ENCODE results near the gene APBA1.

The APBA1 gene

DNA sequence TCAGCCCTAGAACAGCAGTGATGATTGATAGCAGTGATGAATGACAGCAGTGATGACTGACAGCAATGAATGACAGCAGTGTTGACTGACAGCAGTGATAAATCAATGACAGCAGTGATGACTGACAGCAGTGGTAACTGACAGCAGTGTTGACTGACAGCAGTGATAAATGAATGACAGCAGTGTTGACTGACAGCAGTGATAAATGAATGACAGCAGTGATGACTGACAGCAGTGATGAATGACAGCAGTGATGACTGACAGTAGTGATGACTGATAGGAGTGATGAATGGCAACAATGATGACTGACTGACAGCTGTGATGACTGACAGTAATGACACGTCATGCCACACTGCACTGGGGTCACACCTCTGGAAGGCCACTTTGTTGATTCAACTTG is 240.4 kb downstream of the APBA1 start:
- Histone ChIP-seq H3K27ac (ENCODE audit: low read length) (no peak overlapping the region), H3K36me3 (ENCODE audit: insufficient read depth, low read length) (no peaks in the 10 kb centered on the region), H3K4me2 (ENCODE audit: insufficient read depth, low read length) (no peak overlapping the region), H3K79me2 (ENCODE audit: insufficient read depth, low read length) (no peaks in the 10 kb centered on the region), H2AFZ (ENCODE audit: low read depth, low read length) (no peak overlapping the region), H3K4me1 (ENCODE audit: insufficient read depth, low read length) (no peaks in the 10 kb centered on the region), H3K9ac (ENCODE audit: low read depth, low read length) (no peak overlapping the region), H3K27me3 (ENCODE audit: insufficient read depth, low read length, poor library complexity) (no peaks in the 10 kb centered on the region), H3K4me3 (ENCODE audit: low read depth in 1 of 2, low read length in 2 of 2) (no peak overlapping the region), H4K20me1 (ENCODE audit: insufficient read depth, low read length) (no peaks in the 10 kb centered on the region), H3K9me3 (ENCODE audit: insufficient read depth, low read length, severe bottlenecking) (no peaks in the 10 kb centered on the region)
- ATAC-seq (ENCODE audit: insufficient read depth, low read depth) (no peak), DNase-seq (no peak)
- no peak for TF ChIP-seq EZH2 (IDR thresholded peaks at IDR 0.05; ENCODE audit: borderline replicate concordance, low read depth, low read length, severe bottlenecking)
- TF ChIP-seq, protein P1, sequence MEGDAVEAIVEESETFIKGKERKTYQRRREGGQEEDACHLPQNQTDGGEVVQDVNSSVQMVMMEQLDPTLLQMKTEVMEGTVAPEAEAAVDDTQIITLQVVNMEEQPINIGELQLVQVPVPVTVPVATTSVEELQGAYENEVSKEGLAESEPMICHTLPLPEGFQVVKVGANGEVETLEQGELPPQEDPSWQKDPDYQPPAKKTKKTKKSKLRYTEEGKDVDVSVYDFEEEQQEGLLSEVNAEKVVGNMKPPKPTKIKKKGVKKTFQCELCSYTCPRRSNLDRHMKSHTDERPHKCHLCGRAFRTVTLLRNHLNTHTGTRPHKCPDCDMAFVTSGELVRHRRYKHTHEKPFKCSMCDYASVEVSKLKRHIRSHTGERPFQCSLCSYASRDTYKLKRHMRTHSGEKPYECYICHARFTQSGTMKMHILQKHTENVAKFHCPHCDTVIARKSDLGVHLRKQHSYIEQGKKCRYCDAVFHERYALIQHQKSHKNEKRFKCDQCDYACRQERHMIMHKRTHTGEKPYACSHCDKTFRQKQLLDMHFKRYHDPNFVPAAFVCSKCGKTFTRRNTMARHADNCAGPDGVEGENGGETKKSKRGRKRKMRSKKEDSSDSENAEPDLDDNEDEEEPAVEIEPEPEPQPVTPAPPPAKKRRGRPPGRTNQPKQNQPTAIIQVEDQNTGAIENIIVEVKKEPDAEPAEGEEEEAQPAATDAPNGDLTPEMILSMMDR (IDR thresholded peaks at IDR 0.05; ENCODE audit: borderline replicate concordance, extremely low read depth, low read length, poor library complexity, severe bottlenecking) = no peak

DNA sequence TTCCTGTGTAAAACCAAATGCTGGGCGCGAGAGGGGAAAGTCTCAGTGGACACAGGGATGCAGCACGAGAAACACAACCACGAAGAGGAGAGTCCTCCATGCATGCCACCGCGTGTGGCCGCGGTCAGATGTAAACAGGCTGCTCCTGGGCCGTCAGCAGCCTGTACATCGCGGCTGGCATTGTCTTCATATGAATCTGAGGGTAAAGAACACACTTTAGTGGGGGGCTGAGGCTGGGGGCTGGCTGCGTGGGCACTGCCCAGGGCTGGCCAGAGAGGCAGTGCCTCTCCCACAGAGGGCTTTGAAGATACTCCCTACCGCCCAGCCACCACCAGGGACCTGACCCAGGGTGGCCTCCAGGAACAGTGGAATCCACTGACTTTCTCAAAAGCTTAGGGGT is 241.0 kb downstream of the APBA1 start:
- TF ChIP-seq EZH2 (IDR thresholded peaks at IDR 0.05; ENCODE audit: borderline replicate concordance, low read depth, low read length, severe bottlenecking) = no peak
- TF ChIP-seq, protein P1 (IDR thresholded peaks at IDR 0.05; ENCODE audit: borderline replicate concordance, extremely low read depth, low read length, poor library complexity, severe bottlenecking) = no peak
- Histone ChIP-seq H3K27ac (ENCODE audit: low read length) (no peak overlapping the region), H3K4me1 (ENCODE audit: insufficient read depth, low read length) (no peaks in the 10 kb centered on the region), H3K36me3 (ENCODE audit: insufficient read depth, low read length) (no peaks in the 10 kb centered on the region), H3K4me2 (ENCODE audit: insufficient read depth, low read length) (no peak overlapping the region), H3K79me2 (ENCODE audit: insufficient read depth, low read length) (no peaks in the 10 kb centered on the region), H2AFZ (ENCODE audit: low read depth, low read length) (no peak overlapping the region), H3K4me3 (ENCODE audit: low read depth in 1 of 2, low read length in 2 of 2) (no peak overlapping the region), H4K20me1 (ENCODE audit: insufficient read depth, low read length) (no peaks in the 10 kb centered on the region), H3K9ac (ENCODE audit: low read depth, low read length) (no peak overlapping the region), H3K9me3 (ENCODE audit: insufficient read depth, low read length, severe bottlenecking) (no peaks in the 10 kb centered on the region), H3K27me3 (ENCODE audit: insufficient read depth, low read length, poor library complexity) (no peaks in the 10 kb centered on the region)
- ATAC-seq (ENCODE audit: insufficient read depth, low read depth) (no peak), DNase-seq (no peak)

DNA sequence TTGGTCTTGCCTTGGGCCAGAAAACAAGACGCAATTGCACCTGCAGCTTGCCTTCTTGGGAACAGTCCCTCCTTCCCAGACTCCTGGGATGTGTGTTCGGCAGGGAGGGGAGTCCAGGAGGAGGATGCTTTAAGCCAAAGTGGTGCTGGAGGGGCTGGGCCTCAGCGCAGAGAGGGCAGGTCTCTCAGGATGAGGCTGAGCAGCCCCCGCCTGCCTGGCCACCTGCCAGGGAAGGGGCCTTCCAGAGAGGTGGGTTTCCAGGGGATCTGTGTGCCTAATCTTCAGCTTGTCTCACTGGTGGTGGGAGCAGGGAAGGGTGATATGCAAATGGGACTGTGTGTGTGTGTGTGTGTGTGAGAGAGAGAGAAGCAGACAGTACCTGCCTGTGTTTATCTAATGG is 242.0 kb downstream of the APBA1 start:
- no peaks in the 10 kb centered on the region for H3K27me3 ChIP-seq (ENCODE audit: insufficient read depth, low read length, poor library complexity)
- ATAC-seq (ENCODE audit: insufficient read depth, low read depth) = no peak
- no peaks in the 10 kb centered on the region for H3K9me3 ChIP-seq (ENCODE audit: insufficient read depth, low read length, severe bottlenecking)
- no peaks in the 10 kb centered on the region for H4K20me1 ChIP-seq (ENCODE audit: insufficient read depth, low read length)
- DNase-seq = no peak
- H3K27ac ChIP-seq (ENCODE audit: low read length) = no peak overlapping the region
- no peak overlapping the region for H2AFZ ChIP-seq (ENCODE audit: low read depth, low read length)
- TF ChIP-seq EZH2 (IDR thresholded peaks at IDR 0.05; ENCODE audit: borderline replicate concordance, low read depth, low read length, severe bottlenecking) = no peak
- TF ChIP-seq, protein P1 (IDR thresholded peaks at IDR 0.05; ENCODE audit: borderline replicate concordance, extremely low read depth, low read length, poor library complexity, severe bottlenecking) = no peak
- H3K4me2 ChIP-seq (ENCODE audit: insufficient read depth, low read length) = no peak overlapping the region
- H3K36me3 ChIP-seq (ENCODE audit: insufficient read depth, low read length) = no peaks in the 10 kb centered on the region
- H3K79me2 ChIP-seq (ENCODE audit: insufficient read depth, low read length) = no peaks in the 10 kb centered on the region
- H3K4me1 ChIP-seq (ENCODE audit: insufficient read depth, low read length) = no peaks in the 10 kb centered on the region
- H3K4me3 ChIP-seq (ENCODE audit: low read depth in 1 of 2, low read length in 2 of 2) = no peak overlapping the region
- H3K9ac ChIP-seq (ENCODE audit: low read depth, low read length) = no peak overlapping the region

DNA sequence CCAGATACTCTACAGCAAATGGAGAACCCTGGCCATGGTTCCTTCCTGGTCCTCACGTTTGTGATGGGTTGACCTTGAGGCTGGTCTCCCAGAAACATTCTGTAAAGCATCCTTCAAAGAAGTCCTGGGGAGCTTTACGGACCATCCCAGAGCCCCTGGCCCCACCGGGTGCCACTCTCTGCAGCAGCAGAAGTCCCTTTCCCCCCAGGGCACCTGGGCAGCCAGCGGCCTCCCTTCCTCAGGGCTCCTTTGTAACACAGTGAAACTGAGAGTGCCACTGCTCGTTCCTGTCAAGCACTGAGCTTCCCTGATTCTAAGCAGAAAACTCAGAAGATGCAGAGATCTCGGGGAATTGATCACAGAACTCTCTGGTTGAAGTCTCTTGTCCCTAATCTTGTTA is 242.9 kb downstream of the APBA1 start:
- no peaks in the 10 kb centered on the region for H3K27me3 ChIP-seq (ENCODE audit: insufficient read depth, low read length, poor library complexity)
- no peak for TF ChIP-seq EZH2 (IDR thresholded peaks at IDR 0.05; ENCODE audit: borderline replicate concordance, low read depth, low read length, severe bottlenecking)
- TF ChIP-seq, protein P1 (IDR thresholded peaks at IDR 0.05; ENCODE audit: borderline replicate concordance, extremely low read depth, low read length, poor library complexity, severe bottlenecking) = no peak
- no peak overlapping the region for H2AFZ ChIP-seq (ENCODE audit: low read depth, low read length)
- H4K20me1 ChIP-seq (ENCODE audit: insufficient read depth, low read length) = no peaks in the 10 kb centered on the region
- no peaks in the 10 kb centered on the region for H3K4me1 ChIP-seq (ENCODE audit: insufficient read depth, low read length)
- no peak overlapping the region for H3K27ac ChIP-seq (ENCODE audit: low read length)
- ATAC-seq (ENCODE audit: insufficient read depth, low read depth) (no peak), DNase-seq (no peak)
- no peak overlapping the region for H3K4me3 ChIP-seq (ENCODE audit: low read depth in 1 of 2, low read length in 2 of 2)
- no peaks in the 10 kb centered on the region for H3K79me2 ChIP-seq (ENCODE audit: insufficient read depth, low read length)
- no peaks in the 10 kb centered on the region for H3K9me3 ChIP-seq (ENCODE audit: insufficient read depth, low read length, severe bottlenecking)
- no peak overlapping the region for H3K4me2 ChIP-seq (ENCODE audit: insufficient read depth, low read length)
- no peak overlapping the region for H3K9ac ChIP-seq (ENCODE audit: low read depth, low read length)
- H3K36me3 ChIP-seq (ENCODE audit: insufficient read depth, low read length) = no peaks in the 10 kb centered on the region
